Measurements from ENCODE around the gene CGB1.
A peak's percentile ranks its signal among the peaks of the same experiment; 100 is the strongest.
"Not testable (repeated sequence)": the region's sequence is repeated elsewhere in the genome, so short reads cannot be mapped to it uniquely, and the experiment has no call there.

Gene CGB1

DNA sequence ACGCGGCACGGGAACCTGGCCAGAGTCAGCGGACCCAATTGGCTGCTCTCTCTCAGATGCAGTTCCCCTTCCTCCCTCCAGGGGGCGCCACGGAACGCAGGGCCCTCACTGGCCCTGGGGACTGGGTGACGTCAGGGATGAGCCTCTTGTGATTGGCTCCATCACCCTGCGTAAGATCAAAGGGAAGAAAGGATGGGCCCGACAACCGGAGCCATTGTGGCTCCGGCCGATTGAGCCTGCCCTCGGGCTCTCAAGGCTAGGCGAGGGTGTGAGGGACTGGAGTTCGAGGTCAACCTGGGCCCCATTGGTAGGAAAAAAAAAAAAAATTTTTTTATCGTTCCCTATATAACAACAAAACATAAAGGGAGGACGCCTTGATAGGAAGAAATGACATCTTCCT is at the start of gene CGB1:
TSS of gene CGB1 (minus strand) at position 81 of the 400 bp plus-strand sequence. CDS start 184 bp downstream, outside the sequence.
- DNase-seq, result not testable (repeated sequence)

GRCh38 chr19:49086296-49086695 is 49.6 kb upstream of the CGB1 start:
- DNase-seq, result no peak

- DNase-seq, result no peak
Observed at GRCh38 chr19:49085868-49086232, 49.2 kb upstream of the CGB1 start.

- DNase-seq, result peak; percentile 98
Observed at GRCh38 chr19:49085020-49085867, 48.5 kb upstream of the CGB1 start, which contains the start of gene SNRNP70. TSS of gene SNRNP70 (plus strand) at chr19:49085451. CDS start at chr19:49086415, 964 bp downstream.

DNA sequence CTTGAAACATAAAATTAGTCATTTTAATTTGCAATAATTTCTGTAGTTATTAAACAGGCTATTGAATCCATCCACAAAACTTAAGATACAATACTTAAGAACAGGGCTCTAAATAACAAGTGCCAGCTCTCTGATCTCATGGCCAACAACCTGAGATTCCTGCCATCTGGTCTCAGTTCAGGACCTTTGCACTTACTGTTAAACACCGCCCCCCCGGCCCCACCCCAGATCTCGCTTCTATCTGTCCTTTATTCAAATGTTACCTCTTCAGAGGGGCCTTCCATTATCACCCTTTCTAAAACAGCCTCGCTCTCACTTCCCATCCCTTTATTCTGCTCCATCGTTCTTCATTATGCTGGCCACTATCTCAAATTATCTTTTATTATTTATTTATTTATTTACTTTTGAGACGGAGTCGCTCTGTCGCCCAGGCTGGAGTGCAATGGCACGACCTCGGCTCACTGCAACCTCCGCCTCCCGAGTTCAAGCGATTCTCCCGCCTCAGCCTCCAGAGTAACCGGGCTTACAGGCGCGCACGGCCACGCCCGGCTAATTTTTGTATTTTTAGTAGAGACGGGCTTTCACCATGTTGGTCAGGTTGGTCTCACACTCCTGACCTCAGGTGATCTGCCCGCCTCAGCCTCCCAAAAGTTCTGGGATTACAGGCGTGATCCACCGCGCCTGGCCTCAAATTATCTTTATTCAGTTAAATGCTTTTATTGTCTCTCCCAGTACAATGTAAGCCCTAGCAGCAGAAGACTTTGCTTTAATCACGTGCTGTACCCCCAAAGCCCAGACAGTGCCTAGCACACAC is 47.7 kb upstream of the CGB1 start:
- no peak for DNase-seq

GRCh38 chr19:49081273-49081672 is 44.6 kb upstream of the CGB1 start:
- DNase-seq, result no peak

GRCh38 chr19:49080392-49080791 is 43.7 kb upstream of the CGB1 start:
- DNase-seq, result no peak

- not testable (repeated sequence) for DNase-seq
Observed at GRCh38 chr19:49074869-49075268, 38.2 kb upstream of the CGB1 start.

GRCh38 chr19:49073514-49074378 is 37.1 kb upstream of the CGB1 start:
- DNase-seq, result no peak

- no peak for DNase-seq
Observed at GRCh38 chr19:49071860-49072547, 35.3 kb upstream of the CGB1 start.

- no peak for DNase-seq
Observed at GRCh38 chr19:49070416-49070815, 33.7 kb upstream of the CGB1 start.

DNA sequence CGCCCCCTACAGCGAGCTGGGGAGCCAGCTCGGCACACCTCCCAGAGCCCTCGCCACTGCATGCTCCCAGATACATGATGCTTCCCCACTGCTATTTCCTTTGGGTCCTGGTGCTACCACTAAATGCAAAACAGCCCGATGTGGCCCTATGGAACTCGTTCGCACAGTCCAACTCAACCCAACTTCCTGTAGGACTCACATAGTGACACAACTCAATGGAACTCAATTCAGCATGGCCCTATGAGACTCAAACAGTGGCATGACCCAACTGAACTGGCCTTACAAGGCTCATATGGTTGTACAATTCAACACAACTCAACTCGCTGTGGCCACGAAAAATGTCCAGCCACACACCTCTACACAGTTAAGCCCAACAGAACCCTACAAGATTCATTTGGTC is 32.3 kb upstream of the CGB1 start:
- DNase-seq, result no peak

DNA sequence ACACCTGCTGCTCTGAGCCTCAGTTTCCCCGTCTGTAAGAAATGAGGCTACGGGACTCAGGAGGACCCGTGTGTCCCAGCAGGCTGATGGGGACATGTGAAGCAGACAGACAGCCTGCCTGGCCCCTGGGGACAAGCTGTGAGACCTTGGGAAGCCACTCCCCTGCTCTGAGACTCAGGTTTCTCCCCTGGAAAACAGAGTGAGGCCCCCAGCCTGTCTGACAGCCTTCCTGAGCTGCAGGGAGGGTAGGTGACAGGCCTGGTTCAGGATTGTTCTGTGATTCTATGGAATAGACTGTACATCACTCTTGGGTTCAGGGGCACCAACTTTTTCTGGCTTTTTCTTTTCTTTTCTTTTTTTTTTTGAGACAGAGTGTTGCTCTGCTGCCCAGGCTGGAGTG is 30.9 kb upstream of the CGB1 start:
- no peak for DNase-seq

- DNase-seq, result no peak
Observed at GRCh38 chr19:49065905-49066512, 29.3 kb upstream of the CGB1 start.

DNA sequence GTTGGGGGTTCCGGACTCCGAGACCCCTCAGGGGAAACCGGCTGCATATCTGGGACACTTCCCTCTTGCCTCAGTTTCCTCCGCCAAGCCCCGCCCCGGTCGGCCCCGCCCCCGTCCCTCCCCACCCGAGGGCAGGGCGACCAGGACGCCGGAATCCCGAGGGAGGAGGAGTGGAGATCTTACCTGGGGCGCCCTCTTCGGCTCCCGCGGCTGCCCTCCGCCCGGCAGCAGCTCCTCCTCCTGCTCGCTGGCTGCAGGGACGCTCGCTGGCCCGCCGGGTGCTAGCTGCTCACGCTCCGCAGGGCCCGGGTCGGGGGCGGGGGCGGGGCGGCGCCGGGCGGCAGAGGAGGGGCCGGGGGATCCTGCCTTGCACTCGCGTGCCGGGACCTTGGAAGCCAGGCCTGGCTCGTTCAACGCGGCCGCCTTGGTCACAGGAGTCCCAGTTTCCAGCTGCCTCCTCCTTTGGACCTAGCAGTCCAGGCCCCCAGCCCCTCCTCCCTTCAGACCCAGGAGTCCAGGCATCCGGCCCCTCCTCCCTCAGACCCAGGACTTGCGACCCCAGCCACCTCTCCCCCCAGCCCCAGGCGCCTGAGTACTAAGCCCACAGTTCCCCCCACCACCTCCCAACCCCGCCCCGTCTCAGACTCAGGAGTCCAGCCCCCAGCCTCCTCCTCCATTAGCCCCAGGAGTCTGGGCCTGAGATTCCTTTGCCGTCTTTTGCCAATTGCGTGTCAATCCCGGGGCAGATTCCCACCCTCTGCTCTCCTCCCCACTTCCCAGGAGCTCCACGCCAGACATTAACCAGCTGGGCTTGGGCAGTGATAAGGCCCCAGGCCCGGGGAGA is 28.3 kb upstream of the CGB1 start, which contains the start of gene NTF4:
TSS of gene NTF4 (minus strand) at position 51 of the 844 bp plus-strand sequence. CDS start 2,821 bp downstream, outside the sequence.
- DNase-seq, result no peak

- no peak for DNase-seq
Observed at GRCh38 chr19:49064029-49064629, 27.4 kb upstream of the CGB1 start.

DNA sequence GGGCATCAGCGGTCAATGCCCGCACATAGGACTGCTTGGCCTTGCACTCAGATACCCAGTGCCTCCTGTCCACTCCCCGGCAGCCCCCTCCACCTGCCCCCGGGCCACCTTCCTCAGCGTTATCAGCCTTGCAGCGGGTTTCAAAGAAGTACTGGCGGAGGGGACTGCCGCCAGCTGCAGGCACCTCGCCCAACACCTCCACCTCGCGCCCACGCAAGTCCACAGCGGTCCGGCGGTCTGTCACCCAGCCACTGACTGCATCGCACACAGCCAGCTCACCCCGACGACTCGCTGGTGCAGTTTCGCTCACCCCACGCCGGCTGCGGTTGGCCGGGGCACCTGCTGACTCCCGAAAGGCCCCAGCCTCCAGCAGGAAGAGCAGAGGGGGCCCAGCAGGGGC is 24.8 kb upstream of the CGB1 start:
- DNase-seq, result no peak

DNA sequence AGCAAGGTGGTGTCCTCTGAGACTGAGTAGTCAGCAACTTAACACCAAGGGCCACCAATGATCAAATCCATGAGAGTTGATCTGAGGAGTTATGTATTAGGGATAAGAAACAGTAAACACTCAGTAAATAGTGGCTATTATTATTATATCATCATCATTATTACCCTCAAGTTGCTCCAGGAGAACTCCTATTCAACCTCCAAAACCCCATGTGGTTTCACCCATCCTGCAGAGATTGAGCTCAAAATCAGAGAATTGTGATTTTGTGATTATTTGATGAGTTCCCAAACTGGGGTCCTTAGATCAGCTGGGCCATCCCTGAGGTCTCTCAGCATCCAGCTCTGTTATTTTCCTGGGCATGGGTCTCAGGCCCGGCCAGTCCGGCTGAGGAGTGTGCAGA is 24.3 kb upstream of the CGB1 start:
- DNase-seq, result no peak

DNA sequence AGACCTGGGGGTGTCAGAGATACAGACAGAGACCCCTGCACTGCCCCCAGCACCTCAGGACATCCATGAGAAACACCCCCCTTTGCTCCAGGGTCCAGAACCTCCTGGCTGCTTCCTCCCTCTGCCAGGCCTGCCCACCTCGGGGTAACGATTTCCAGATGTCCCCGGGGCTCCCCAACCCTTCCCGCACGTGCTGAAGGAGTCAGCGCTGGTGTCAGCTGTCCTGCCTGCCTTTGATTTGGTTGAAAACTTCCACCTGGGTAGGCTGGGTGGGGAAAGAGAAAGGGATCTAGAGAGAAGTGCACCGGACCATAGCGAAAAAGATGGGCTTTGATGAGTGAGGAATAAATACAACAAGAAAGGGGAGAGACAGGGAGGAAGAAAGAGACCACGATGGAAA is 22.4 kb upstream of the CGB1 start:
- no peak for DNase-seq

- DNase-seq, result no peak
Observed at GRCh38 chr19:49058562-49058961, 21.9 kb upstream of the CGB1 start.

All from GOT3 (cell line).